Subcutaneous adipose tissue (tissue), 4 donors: ENCODE results near the gene PPP2R2C. TPM values are rescaled to one million over a fixed set of nuclear protein-coding genes. Genes with fewer than 3 reads are reported as not detected.

Experiments used
- total RNA-seq, 4 donors: library from RNA; depleted of rRNA; stranded (reverse); fragments of >200 nt; gene quantifications; one replicate each; pipeline ENCODE4 v1.1.0, GENCODE V29; 2016
- TF ChIP-seq, protein P1 (sequence below): fragments of 450-650 bp; IDR thresholded peaks from one replicate; pipeline ENCODE4 v1.5.1; 2016; ENCODE audit warnings: low read depth, mild to moderate bottlenecking, control low read depth, antibody characterized with exemption, moderate library complexity

PPP2R2C gene
- total RNA-seq, 4 donors from 2014 or later, result 0.17 to 2.0 (median 0.49) TPM; not detected in 1

DNA sequence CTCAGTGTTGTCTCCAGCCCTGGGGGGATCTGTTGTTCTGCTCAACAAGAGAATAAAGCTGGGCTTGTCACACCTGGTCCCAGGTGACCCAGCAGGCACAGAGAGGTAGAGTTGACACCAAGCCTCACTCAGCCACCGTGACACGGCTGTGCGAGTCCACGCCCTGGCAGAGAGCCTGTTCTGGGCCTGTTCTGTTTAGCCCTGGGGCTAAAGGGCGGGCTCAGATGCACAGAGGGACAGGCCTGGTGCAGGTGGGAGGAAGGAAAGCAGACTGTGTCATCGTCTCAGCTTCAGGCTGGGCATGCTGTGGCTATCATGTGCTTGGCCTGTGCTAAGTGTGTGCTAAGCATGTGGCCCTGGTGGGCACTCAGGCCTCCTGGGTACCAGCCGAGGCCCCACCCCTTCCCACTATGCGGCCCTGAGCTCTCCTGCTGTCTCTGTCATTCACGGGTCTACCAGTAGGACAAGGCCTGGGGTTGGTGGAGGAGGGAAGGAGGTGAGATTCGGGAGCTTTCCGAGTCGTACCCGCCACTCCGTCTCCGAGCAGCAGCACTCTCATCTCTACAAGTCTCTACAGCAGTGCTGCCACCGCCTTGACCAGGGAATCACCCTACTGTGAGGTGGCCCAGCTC is 191.9 kb downstream of the PPP2R2C start:
- TF ChIP-seq, protein P1, sequence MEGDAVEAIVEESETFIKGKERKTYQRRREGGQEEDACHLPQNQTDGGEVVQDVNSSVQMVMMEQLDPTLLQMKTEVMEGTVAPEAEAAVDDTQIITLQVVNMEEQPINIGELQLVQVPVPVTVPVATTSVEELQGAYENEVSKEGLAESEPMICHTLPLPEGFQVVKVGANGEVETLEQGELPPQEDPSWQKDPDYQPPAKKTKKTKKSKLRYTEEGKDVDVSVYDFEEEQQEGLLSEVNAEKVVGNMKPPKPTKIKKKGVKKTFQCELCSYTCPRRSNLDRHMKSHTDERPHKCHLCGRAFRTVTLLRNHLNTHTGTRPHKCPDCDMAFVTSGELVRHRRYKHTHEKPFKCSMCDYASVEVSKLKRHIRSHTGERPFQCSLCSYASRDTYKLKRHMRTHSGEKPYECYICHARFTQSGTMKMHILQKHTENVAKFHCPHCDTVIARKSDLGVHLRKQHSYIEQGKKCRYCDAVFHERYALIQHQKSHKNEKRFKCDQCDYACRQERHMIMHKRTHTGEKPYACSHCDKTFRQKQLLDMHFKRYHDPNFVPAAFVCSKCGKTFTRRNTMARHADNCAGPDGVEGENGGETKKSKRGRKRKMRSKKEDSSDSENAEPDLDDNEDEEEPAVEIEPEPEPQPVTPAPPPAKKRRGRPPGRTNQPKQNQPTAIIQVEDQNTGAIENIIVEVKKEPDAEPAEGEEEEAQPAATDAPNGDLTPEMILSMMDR, result no peak

DNA sequence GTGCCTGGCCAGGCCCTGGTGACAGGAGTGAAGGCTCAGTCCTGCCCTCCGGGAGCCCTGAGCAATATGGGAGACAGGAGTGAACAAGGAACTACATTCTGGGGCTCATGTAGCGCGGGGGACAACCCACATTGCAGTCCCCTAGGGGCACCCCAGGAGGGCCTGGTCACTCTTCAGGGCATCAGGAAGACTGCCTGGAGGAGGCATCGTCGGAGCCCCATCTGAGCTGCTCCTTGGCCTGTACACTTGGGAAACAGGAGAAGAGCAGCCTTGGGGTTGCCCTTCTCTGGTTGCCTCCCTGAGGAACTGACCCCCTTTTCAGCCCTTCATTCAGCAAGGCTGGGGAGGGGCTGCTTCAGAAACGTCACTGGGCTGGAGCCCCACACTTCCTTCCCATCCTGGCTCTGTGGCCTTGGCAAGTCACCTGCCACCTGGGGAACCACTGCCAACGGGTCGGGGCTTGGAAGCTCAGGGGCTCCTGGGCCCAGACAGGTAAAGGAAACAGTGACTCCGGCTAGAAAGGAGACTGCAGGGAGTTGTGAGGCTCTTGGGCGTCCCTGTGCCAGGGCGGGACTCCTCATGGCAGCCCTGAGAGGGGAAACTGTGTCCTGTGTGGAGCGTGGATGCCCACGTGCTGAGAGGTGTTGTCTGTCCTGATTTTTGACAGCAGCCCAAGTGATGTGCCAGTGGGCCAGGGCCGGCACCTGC is 192.7 kb downstream of the PPP2R2C start:
- TF ChIP-seq, protein P1, result no peak

DNA sequence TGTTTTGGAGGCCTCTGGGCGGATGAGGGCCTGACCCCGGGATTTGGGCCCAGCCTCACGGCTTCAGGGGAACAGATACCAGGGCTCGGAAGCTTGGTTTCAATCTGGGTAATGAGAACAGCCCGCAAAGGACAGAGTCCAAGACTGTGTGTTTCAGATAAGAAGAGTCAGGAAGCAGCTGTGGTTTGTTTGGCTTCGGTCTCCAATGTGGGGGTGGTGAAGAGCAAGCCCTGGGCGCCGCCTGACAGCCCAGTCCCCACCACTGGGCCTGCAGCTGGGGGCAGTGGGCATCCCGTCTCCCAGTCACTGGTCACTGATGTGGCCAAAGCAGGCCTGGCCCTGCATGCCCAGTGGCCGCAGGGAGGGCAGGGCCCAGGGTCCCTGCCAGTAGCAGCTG is 193.6 kb downstream of the PPP2R2C start:
- TF ChIP-seq, protein P1, result no peak

GRCh38 chr4:6277935-6278800 is 194.2 kb downstream of the PPP2R2C start:
- TF ChIP-seq, protein P1, result no peak

DNA sequence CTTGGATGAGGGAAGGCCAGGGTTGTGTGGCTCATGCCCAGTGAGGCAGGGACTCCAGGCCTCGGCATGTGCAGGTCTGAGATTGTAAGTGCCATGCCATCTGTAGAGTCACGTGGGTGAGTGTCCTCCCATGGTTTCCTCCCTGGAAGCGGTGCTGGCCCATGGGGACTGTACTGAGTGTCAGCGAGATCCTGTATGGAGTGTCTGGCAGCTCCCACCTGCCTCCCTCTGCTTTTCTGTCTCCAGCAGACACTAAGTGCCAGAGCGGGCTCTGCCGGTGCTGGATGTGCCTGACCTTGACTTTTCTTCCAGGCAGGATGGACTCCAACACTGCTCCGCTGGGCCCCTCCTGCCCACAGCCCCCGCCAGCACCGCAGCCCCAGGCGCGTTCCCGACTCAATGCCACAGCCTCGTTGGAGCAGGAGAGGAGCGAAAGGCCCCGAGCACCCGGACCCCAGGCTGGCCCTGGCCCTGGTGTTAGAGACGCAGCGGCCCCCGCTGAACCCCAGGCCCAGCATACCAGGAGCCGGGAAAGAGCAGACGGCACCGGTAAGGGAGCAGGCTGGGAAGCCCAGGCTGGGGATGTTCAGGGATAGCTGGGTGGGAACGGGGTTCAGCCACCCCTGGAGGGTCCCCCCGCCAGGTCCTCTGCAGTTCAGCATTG is 195.1 kb downstream of the PPP2R2C start:
- TF ChIP-seq, protein P1, result no peak

DNA sequence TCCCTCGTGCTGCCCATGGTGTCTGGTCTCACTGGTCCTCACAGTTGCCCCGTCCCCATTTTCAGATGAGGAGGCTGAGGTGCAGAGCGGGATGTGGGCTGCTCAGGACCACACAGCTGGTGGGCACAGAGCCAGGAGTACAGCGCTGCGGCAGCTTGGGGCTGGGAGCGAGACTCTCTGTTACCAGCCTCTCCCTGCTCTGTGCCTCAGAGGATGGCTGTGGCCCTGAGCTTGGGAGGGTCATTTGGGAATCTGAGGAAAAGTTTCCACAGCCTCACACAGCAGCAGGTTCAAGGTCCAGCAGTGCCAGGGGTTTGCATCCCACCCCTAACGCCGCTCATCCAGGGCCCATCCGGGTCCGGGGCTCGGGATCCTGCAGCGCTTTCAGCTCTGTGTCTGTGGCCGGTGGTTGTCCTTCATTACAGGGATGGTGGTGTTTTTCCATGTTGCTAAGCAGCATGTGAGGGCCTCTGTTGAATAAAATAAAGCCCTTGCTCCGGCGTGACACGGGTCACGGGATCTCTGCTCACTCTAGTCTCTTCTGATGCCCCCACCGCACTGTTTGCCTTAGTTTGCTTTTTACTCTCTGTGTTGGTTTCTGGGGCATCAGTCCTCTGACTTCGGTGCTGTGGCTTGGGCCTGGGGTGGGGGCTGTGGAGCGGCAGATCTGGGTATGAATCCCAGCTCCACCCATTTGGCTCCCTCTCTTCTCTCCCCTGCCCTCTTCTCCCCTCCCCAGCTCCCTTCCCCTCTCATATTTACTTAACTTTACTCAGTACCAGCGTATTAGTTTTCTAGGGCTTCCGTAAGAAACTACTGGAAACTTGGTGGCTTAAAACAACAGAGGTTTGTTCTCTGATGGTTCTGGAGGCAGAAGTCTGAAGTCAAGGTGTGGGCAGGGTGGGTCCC is 196.3 kb downstream of the PPP2R2C start:
- TF ChIP-seq, protein P1, result no peak
